Upper lobe of right lung (tissue), 1 donor: ENCODE data around the gene KIAA2012. TPM values are rescaled to one million over a fixed set of nuclear protein-coding genes. Genes with fewer than 3 reads are reported as not detected.

ENCODE experiments used
- ATAC-seq: fragments of 200-7000 bp; cut with Tn5 transposase; one replicate; pipeline ENCODE4 v1.9.1; 2020; ENCODE audit warnings: mild to moderate bottlenecking, moderate library complexity
- DNase-seq: peaks from one replicate; pipeline ENCODE4 v3.0.0-alpha.2; 2020
- H3K27ac ChIP-seq: fragments of 200-600 bp; one replicate; pipeline ENCODE4 v1.8.0; 2022
- H3K27me3 ChIP-seq: fragments of 200-600 bp; one replicate; pipeline ENCODE4 v1.8.0; 2022; ENCODE audit warnings: mild to moderate bottlenecking
- H3K36me3 ChIP-seq: fragments of 200-600 bp; one replicate; pipeline ENCODE4 v1.8.0; 2022
- H3K4me1 ChIP-seq: fragments of 200-600 bp; one replicate; pipeline ENCODE4 v1.8.0; 2022
- H3K4me3 ChIP-seq: fragments of 200-600 bp; one replicate; pipeline ENCODE4 v1.8.0; 2022; ENCODE audit warnings: mild to moderate bottlenecking
- H3K9me3 ChIP-seq: fragments of 200-600 bp; one replicate; pipeline ENCODE4 v1.8.0; 2022
- CTCF ChIP-seq: fragments of 200-600 bp; IDR thresholded peaks from one replicate; pipeline ENCODE4 v1.8.0; 2022; ENCODE audit warnings: antibody characterized with exemption
- intact Hi-C: fragments of 100-400 bp; cut with DNase I; formaldehyde crosslinking; loops from one replicate; pipeline ENCODE4 v1.11.0; 2022
- total RNA-seq: library from RNA; stranded (reverse); fragmentation: NEBNext Ultra II Directional; extraction: Animal tissue kit (Norgen Biotek cat#: 25700); gene quantifications from one replicate; pipeline ENCODE4 v1.2.1, GENCODE V29; 2021
- donor health status: DM: no; HTN: yes; CAD: no; lungs with severe emphysema.

Gene KIAA2012
- total RNA-seq, 1 donor from 2014 or later: not detected

- Histone ChIP-seq H3K27me3 (no peaks in the 10 kb centered on the region), H3K9me3 (no peaks in the 10 kb centered on the region), H3K4me1 (peaks cover 7% of the 10 kb centered on the region), H3K27ac (no peak overlapping the region), H3K4me3 (no peak overlapping the region), H3K36me3 (no peaks in the 10 kb centered on the region)
- no peak for TF ChIP-seq CTCF
- DNase-seq: no peak
- no peak for ATAC-seq
- intact Hi-C loops: no loop called here
Measured at GRCh38 chr2:202110491-202110890, 37.4 kb downstream of the KIAA2012 start.

- H3K4me3 ChIP-seq: no peak overlapping the region
- DNase-seq (no peak), ATAC-seq (no peak)
- H3K36me3 ChIP-seq: no peaks in the 10 kb centered on the region
- no peaks in the 10 kb centered on the region for H3K27me3 ChIP-seq
- intact Hi-C loops: no loop called here
- H3K9me3 ChIP-seq: no peaks in the 10 kb centered on the region
- no peak for TF ChIP-seq CTCF
- H3K27ac ChIP-seq: no peak overlapping the region
- peaks cover 7% of the 10 kb centered on the region for H3K4me1 ChIP-seq
Measured at GRCh38 chr2:202112041-202112440, 39.0 kb downstream of the KIAA2012 start.

GRCh38 chr2:202113571-202114142 lies 40.6 kb downstream of the KIAA2012 start:
- Histone ChIP-seq H3K27ac (no peak overlapping the region), H3K4me3 (no peak overlapping the region), H3K9me3 (no peaks in the 10 kb centered on the region), H3K4me1 (peaks cover 7% of the 10 kb centered on the region), H3K36me3 (no peaks in the 10 kb centered on the region), H3K27me3 (no peaks in the 10 kb centered on the region)
- intact Hi-C loops: no loop called here
- no peak for TF ChIP-seq CTCF
- DNase-seq (no peak), ATAC-seq (no peak)

- DNase-seq (no peak), ATAC-seq (no peak)
- intact Hi-C loops: no loop called here
- Histone ChIP-seq H3K27ac (no peak overlapping the region), H3K4me3 (no peak overlapping the region), H3K9me3 (no peaks in the 10 kb centered on the region), H3K27me3 (no peaks in the 10 kb centered on the region), H3K36me3 (no peaks in the 10 kb centered on the region), H3K4me1 (peaks cover 7% of the 10 kb centered on the region)
- TF ChIP-seq CTCF: no peak
Measured at GRCh38 chr2:202114291-202114690, 41.2 kb downstream of the KIAA2012 start.

- Histone ChIP-seq H3K27me3 (no peaks in the 10 kb centered on the region), H3K4me1 (peaks cover 7% of the 10 kb centered on the region), H3K27ac (no peak overlapping the region), H3K9me3 (no peaks in the 10 kb centered on the region), H3K4me3 (no peak overlapping the region), H3K36me3 (no peaks in the 10 kb centered on the region)
- DNase-seq (no peak), ATAC-seq (peak; percentile 70)
- TF ChIP-seq CTCF: no peak
- intact Hi-C loops: no loop called here
Measured at GRCh38 chr2:202114795-202115194, 41.7 kb downstream of the KIAA2012 start.

- DNase-seq (no peak), ATAC-seq (no peak)
- Histone ChIP-seq H3K36me3 (no peaks in the 10 kb centered on the region), H3K4me1 (peaks cover 7% of the 10 kb centered on the region), H3K27me3 (no peaks in the 10 kb centered on the region), H3K27ac (no peak overlapping the region), H3K4me3 (no peak overlapping the region), H3K9me3 (no peaks in the 10 kb centered on the region)
- intact Hi-C loops: no loop called here
- no peak for TF ChIP-seq CTCF
Measured at GRCh38 chr2:202115479-202115971, 42.5 kb downstream of the KIAA2012 start.
